ENCODE measurements around the gene DCHS1.

GRCh38 chr11:6611092-6611962 is 44.3 kb downstream of the DCHS1 start:
- TF ChIP-seq CTCF (IDR thresholded peaks at IDR 0.05 in 8 of 11, conservative IDR thresholded peaks at IDR 0.05 in 3 of 11), result no peak
- TF ChIP-seq POLR2AphosphoS5 (IDR thresholded peaks at IDR 0.05), result peak in 1 of 3 donors; percentile 60

Data from spleen (tissue), 7 donors.